ENCODE results near the gene MALRD1.

The MALRD1 gene

GRCh38 chr10:19169041-19169440, 120.4 kb downstream of the MALRD1 start:
- Histone ChIP-seq H3K4me1 (ENCODE audit: control extremely low read depth in 1 of 4, control insufficient read depth in 4 of 4, insufficient read depth in 4 of 4, low read length in 3 of 4) (no peaks in the 10 kb centered on the region), H3K27me3 (replicated peaks in 2 of 5; ENCODE audit: control insufficient read depth in 4 of 5, insufficient read depth in 5 of 5, low read length in 4 of 5) (no peaks in the 10 kb centered on the region), H3K9me3 (ENCODE audit: control extremely low read depth in 1 of 5, control insufficient read depth in 4 of 5, insufficient read depth in 2 of 5, low read depth in 1 of 5, low read length in 4 of 5) (no peaks in the 10 kb centered on the region), H3K4me3 (ENCODE audit: control insufficient read depth in 1 of 7, extremely low read depth in 1 of 7, insufficient read depth in 4 of 7, low read depth in 2 of 7, low read length in 6 of 7) (no peak overlapping the region), H3K27ac (ENCODE audit: insufficient read depth in 1 of 2, low read depth in 1 of 2, low read length in 2 of 2, poor library complexity in 1 of 2, severe bottlenecking in 2 of 2) (no peak overlapping the region), H3K36me3 (ENCODE audit: control insufficient read depth in 4 of 4, insufficient read depth in 4 of 4, low read length in 3 of 4) (no peaks in the 10 kb centered on the region)
- CTCF ChIA-PET: no interaction called here
- no CpG with 5 or more reads among the region's 2 CpGs for WGBS (ENCODE audit: insufficient coverage)
- POLR2A ChIA-PET: no interaction called here
- DNase-seq: no peak

- CTCF ChIA-PET: interaction anchor here (0.6 kb wide), 1 partner anchor 31 kb away, joined by 3 read pairs; no protein-coding TSS in a partner anchor
- no peak overlapping the region for H3K27ac ChIP-seq (ENCODE audit: insufficient read depth in 1 of 2, low read depth in 1 of 2, low read length in 2 of 2, poor library complexity in 1 of 2, severe bottlenecking in 2 of 2)
- H3K36me3 ChIP-seq (ENCODE audit: control insufficient read depth in 4 of 4, insufficient read depth in 4 of 4, low read length in 3 of 4): no peaks in the 10 kb centered on the region
- no peak for DNase-seq
- H3K27me3 ChIP-seq (replicated peaks in 2 of 5; ENCODE audit: control insufficient read depth in 4 of 5, insufficient read depth in 5 of 5, low read length in 4 of 5): no peaks in the 10 kb centered on the region
- POLR2A ChIA-PET: no interaction called here
- no peaks in the 10 kb centered on the region for H3K4me1 ChIP-seq (ENCODE audit: control extremely low read depth in 1 of 4, control insufficient read depth in 4 of 4, insufficient read depth in 4 of 4, low read length in 3 of 4)
- H3K9me3 ChIP-seq (ENCODE audit: control extremely low read depth in 1 of 5, control insufficient read depth in 4 of 5, insufficient read depth in 2 of 5, low read depth in 1 of 5, low read length in 4 of 5): no peaks in the 10 kb centered on the region
- WGBS (ENCODE audit: insufficient coverage): no CpG with 5 or more reads among the region's 2 CpGs
- H3K4me3 ChIP-seq (ENCODE audit: control insufficient read depth in 1 of 7, extremely low read depth in 1 of 7, insufficient read depth in 4 of 7, low read depth in 2 of 7, low read length in 6 of 7): no peak overlapping the region
Observed at GRCh38 chr10:19169684-19170083, 121.1 kb downstream of the MALRD1 start.

GRCh38 chr10:19178675-19179074, 130.1 kb downstream of the MALRD1 start:
- CTCF ChIA-PET: no interaction called here

GRCh38 chr10:19184891-19185290, 136.3 kb downstream of the MALRD1 start:
- no CpG with 5 or more reads among the region's 2 CpGs for WGBS (ENCODE audit: insufficient coverage)

More at GRCh38 chr10:19178675-19179074, 130.1 kb downstream of the MALRD1 start:
- Histone ChIP-seq H3K27me3 (replicated peaks in 2 of 5; ENCODE audit: control insufficient read depth in 4 of 5, insufficient read depth in 5 of 5, low read length in 4 of 5) (no peaks in the 10 kb centered on the region), H3K36me3 (ENCODE audit: control insufficient read depth in 4 of 4, insufficient read depth in 4 of 4, low read length in 3 of 4) (no peaks in the 10 kb centered on the region), H3K4me1 (ENCODE audit: control extremely low read depth in 1 of 4, control insufficient read depth in 4 of 4, insufficient read depth in 4 of 4, low read length in 3 of 4) (no peaks in the 10 kb centered on the region), H3K27ac (ENCODE audit: insufficient read depth in 1 of 2, low read depth in 1 of 2, low read length in 2 of 2, poor library complexity in 1 of 2, severe bottlenecking in 2 of 2) (no peak overlapping the region), H3K9me3 (ENCODE audit: control extremely low read depth in 1 of 5, control insufficient read depth in 4 of 5, insufficient read depth in 2 of 5, low read depth in 1 of 5, low read length in 4 of 5) (no peaks in the 10 kb centered on the region), H3K4me3 (ENCODE audit: control insufficient read depth in 1 of 7, extremely low read depth in 1 of 7, insufficient read depth in 4 of 7, low read depth in 2 of 7, low read length in 6 of 7) (no peak overlapping the region)
- POLR2A ChIA-PET: no interaction called here
- WGBS (ENCODE audit: insufficient coverage): 95% methylated on average over 5 of the region's 8 CpGs
- no peak for DNase-seq

GRCh38 chr10:19194866-19195265, 146.3 kb downstream of the MALRD1 start:
- peaks cover 0 to 1% (median 0%) of the 10 kb centered on the region in 5 experiments for H3K9me3 ChIP-seq (ENCODE audit: control extremely low read depth in 1 of 5, control insufficient read depth in 4 of 5, insufficient read depth in 2 of 5, low read depth in 1 of 5, low read length in 4 of 5)

More at GRCh38 chr10:19184891-19185290, 136.3 kb downstream of the MALRD1 start:
- POLR2A ChIA-PET: no interaction called here
- Histone ChIP-seq H3K36me3 (ENCODE audit: control insufficient read depth in 4 of 4, insufficient read depth in 4 of 4, low read length in 3 of 4) (no peaks in the 10 kb centered on the region), H3K4me3 (ENCODE audit: control insufficient read depth in 1 of 7, extremely low read depth in 1 of 7, insufficient read depth in 4 of 7, low read depth in 2 of 7, low read length in 6 of 7) (no peak overlapping the region), H3K27ac (ENCODE audit: insufficient read depth in 1 of 2, low read depth in 1 of 2, low read length in 2 of 2, poor library complexity in 1 of 2, severe bottlenecking in 2 of 2) (no peak overlapping the region), H3K4me1 (ENCODE audit: control extremely low read depth in 1 of 4, control insufficient read depth in 4 of 4, insufficient read depth in 4 of 4, low read length in 3 of 4) (no peaks in the 10 kb centered on the region), H3K9me3 (ENCODE audit: control extremely low read depth in 1 of 5, control insufficient read depth in 4 of 5, insufficient read depth in 2 of 5, low read depth in 1 of 5, low read length in 4 of 5) (peaks cover 0 to 4% (median 0%) of the 10 kb centered on the region in 5 experiments), H3K27me3 (replicated peaks in 2 of 5; ENCODE audit: control insufficient read depth in 4 of 5, insufficient read depth in 5 of 5, low read length in 4 of 5) (no peaks in the 10 kb centered on the region)
- CTCF ChIA-PET: no interaction called here
- no peak for DNase-seq

GRCh38 chr10:19195698-19196097, 147.1 kb downstream of the MALRD1 start:
- 40% methylated on average over 5 of the region's 5 CpGs for WGBS (ENCODE audit: insufficient coverage)
- ChIA-PET POLR2A (no interaction called here), CTCF (no interaction called here)

More at GRCh38 chr10:19194866-19195265, 146.3 kb downstream of the MALRD1 start:
- Histone ChIP-seq H3K27me3 (replicated peaks in 2 of 5; ENCODE audit: control insufficient read depth in 4 of 5, insufficient read depth in 5 of 5, low read length in 4 of 5) (no peaks in the 10 kb centered on the region), H3K4me3 (ENCODE audit: control insufficient read depth in 1 of 7, extremely low read depth in 1 of 7, insufficient read depth in 4 of 7, low read depth in 2 of 7, low read length in 6 of 7) (no peak overlapping the region), H3K36me3 (ENCODE audit: control insufficient read depth in 4 of 4, insufficient read depth in 4 of 4, low read length in 3 of 4) (no peaks in the 10 kb centered on the region), H3K4me1 (ENCODE audit: control extremely low read depth in 1 of 4, control insufficient read depth in 4 of 4, insufficient read depth in 4 of 4, low read length in 3 of 4) (no peaks in the 10 kb centered on the region), H3K27ac (ENCODE audit: insufficient read depth in 1 of 2, low read depth in 1 of 2, low read length in 2 of 2, poor library complexity in 1 of 2, severe bottlenecking in 2 of 2) (no peak overlapping the region)
- ChIA-PET CTCF (no interaction called here), POLR2A (no interaction called here)
- 82% methylated on average over 2 of the region's 3 CpGs for WGBS (ENCODE audit: insufficient coverage)
- DNase-seq: no peak

GRCh38 chr10:19200211-19200610, 151.6 kb downstream of the MALRD1 start:
- ChIA-PET CTCF (no interaction called here), POLR2A (no interaction called here)
- no peak overlapping the region for H3K27ac ChIP-seq (ENCODE audit: insufficient read depth in 1 of 2, low read depth in 1 of 2, low read length in 2 of 2, poor library complexity in 1 of 2, severe bottlenecking in 2 of 2)
- H3K27me3 ChIP-seq (replicated peaks in 2 of 5; ENCODE audit: control insufficient read depth in 4 of 5, insufficient read depth in 5 of 5, low read length in 4 of 5): no peaks in the 10 kb centered on the region
- no peak for DNase-seq
- no peak overlapping the region for H3K4me3 ChIP-seq (ENCODE audit: control insufficient read depth in 1 of 7, extremely low read depth in 1 of 7, insufficient read depth in 4 of 7, low read depth in 2 of 7, low read length in 6 of 7)
- no peaks in the 10 kb centered on the region for H3K4me1 ChIP-seq (ENCODE audit: control extremely low read depth in 1 of 4, control insufficient read depth in 4 of 4, insufficient read depth in 4 of 4, low read length in 3 of 4)
- no peaks in the 10 kb centered on the region for H3K36me3 ChIP-seq (ENCODE audit: control insufficient read depth in 4 of 4, insufficient read depth in 4 of 4, low read length in 3 of 4)
- no peaks in the 10 kb centered on the region for H3K9me3 ChIP-seq (ENCODE audit: control extremely low read depth in 1 of 5, control insufficient read depth in 4 of 5, insufficient read depth in 2 of 5, low read depth in 1 of 5, low read length in 4 of 5)
- 95% methylated on average over 2 of the region's 2 CpGs for WGBS (ENCODE audit: insufficient coverage)

More at GRCh38 chr10:19195698-19196097, 147.1 kb downstream of the MALRD1 start:
- H3K4me1 ChIP-seq (ENCODE audit: control extremely low read depth in 1 of 4, control insufficient read depth in 4 of 4, insufficient read depth in 4 of 4, low read length in 3 of 4): no peaks in the 10 kb centered on the region
- no peaks in the 10 kb centered on the region for H3K9me3 ChIP-seq (ENCODE audit: control extremely low read depth in 1 of 5, control insufficient read depth in 4 of 5, insufficient read depth in 2 of 5, low read depth in 1 of 5, low read length in 4 of 5)
- DNase-seq: no peak
- H3K4me3 ChIP-seq (ENCODE audit: control insufficient read depth in 1 of 7, extremely low read depth in 1 of 7, insufficient read depth in 4 of 7, low read depth in 2 of 7, low read length in 6 of 7): no peak overlapping the region
- H3K36me3 ChIP-seq (ENCODE audit: control insufficient read depth in 4 of 4, insufficient read depth in 4 of 4, low read length in 3 of 4): no peaks in the 10 kb centered on the region
- no peaks in the 10 kb centered on the region for H3K27me3 ChIP-seq (replicated peaks in 2 of 5; ENCODE audit: control insufficient read depth in 4 of 5, insufficient read depth in 5 of 5, low read length in 4 of 5)
- no peak overlapping the region for H3K27ac ChIP-seq (ENCODE audit: insufficient read depth in 1 of 2, low read depth in 1 of 2, low read length in 2 of 2, poor library complexity in 1 of 2, severe bottlenecking in 2 of 2)
